ENCODE results near the gene XYLT1. TPM values are rescaled to one million over a fixed set of nuclear protein-coding genes. Genes with fewer than 3 reads are reported as not detected.

The XYLT1 gene
- total RNA-seq, 1 experiment from 2014 or later: 25.0 TPM

DNA sequence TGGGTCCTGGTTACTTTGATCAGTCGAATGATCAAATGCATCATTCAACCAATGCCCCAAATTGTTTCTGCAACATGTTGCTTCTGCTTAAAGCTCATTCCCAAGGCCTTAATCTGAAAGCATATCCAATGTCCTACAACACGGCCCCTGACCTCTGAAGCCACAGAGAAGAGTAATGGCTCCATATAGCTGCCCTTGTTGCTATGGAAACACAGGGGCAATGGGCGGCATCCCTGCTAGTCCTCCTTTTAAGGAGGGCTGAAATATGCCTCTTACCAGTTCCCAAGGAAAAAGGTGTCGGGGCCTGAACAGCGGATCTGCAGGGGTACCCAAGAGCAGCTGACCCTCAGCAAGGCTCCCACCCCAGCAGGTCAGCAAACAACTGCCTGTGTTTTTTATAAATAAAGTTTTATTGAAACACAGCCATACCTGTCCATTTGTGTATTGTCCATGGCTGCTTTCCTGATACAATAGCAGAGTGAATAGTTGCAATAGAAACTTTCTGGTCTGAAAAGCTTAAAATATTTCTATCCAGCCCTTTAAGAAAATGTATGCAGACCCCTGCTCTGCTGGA is 210.4 kb downstream of the XYLT1 start (continued):
- TF ChIP-seq NR3C1 (CRISPR knock-in tag; conservative IDR thresholded peaks at IDR 0.05; ENCODE audit: low read depth) (no peak), SMAD4 (CRISPR knock-in tag; IDR thresholded peaks at IDR 0.05) (no peak), ZBTB21 (CRISPR knock-in tag; IDR thresholded peaks at IDR 0.05; ENCODE audit: borderline replicate concordance) (no peak), JUN (CRISPR knock-in tag; IDR thresholded peaks at IDR 0.05) (no peak), NR2C2 (CRISPR knock-in tag; IDR thresholded peaks at IDR 0.05) (no peak), EMX1 (CRISPR knock-in tag; IDR thresholded peaks at IDR 0.05) (no peak), GRHL2 (CRISPR knock-in tag; IDR thresholded peaks at IDR 0.05; ENCODE audit: insufficient replicate concordance, severe bottlenecking) (no peak)
- TF ChIP-seq, protein P1, sequence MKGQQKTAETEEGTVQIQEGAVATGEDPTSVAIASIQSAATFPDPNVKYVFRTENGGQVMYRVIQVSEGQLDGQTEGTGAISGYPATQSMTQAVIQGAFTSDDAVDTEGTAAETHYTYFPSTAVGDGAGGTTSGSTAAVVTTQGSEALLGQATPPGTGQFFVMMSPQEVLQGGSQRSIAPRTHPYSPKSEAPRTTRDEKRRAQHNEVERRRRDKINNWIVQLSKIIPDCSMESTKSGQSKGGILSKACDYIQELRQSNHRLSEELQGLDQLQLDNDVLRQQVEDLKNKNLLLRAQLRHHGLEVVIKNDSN (CRISPR knock-in tag; IDR thresholded peaks at IDR 0.05): no peak
- TF ChIP-seq, protein P2, sequence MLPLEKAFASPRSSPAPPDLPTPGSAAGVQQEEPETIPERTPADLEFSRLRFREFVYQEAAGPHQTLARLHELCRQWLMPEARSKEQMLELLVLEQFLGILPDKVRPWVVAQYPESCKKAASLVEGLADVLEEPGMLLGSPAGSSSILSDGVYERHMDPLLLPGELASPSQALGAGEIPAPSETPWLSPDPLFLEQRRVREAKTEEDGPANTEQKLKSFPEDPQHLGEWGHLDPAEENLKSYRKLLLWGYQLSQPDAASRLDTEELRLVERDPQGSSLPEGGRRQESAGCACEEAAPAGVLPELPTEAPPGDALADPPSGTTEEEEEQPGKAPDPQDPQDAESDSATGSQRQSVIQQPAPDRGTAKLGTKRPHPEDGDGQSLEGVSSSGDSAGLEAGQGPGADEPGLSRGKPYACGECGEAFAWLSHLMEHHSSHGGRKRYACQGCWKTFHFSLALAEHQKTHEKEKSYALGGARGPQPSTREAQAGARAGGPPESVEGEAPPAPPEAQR (CRISPR knock-in tag; IDR thresholded peaks at IDR 0.05): no peak
- TF ChIP-seq, protein P3, sequence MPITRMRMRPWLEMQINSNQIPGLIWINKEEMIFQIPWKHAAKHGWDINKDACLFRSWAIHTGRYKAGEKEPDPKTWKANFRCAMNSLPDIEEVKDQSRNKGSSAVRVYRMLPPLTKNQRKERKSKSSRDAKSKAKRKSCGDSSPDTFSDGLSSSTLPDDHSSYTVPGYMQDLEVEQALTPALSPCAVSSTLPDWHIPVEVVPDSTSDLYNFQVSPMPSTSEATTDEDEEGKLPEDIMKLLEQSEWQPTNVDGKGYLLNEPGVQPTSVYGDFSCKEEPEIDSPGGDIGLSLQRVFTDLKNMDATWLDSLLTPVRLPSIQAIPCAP (CRISPR knock-in tag; IDR thresholded peaks at IDR 0.05): no peak
- TF ChIP-seq, protein P4, sequence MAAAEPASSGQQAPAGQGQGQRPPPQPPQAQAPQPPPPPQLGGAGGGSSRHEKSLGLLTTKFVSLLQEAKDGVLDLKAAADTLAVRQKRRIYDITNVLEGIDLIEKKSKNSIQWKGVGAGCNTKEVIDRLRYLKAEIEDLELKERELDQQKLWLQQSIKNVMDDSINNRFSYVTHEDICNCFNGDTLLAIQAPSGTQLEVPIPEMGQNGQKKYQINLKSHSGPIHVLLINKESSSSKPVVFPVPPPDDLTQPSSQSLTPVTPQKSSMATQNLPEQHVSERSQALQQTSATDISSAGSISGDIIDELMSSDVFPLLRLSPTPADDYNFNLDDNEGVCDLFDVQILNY (CRISPR knock-in tag; IDR thresholded peaks at IDR 0.05): no peak

DNA sequence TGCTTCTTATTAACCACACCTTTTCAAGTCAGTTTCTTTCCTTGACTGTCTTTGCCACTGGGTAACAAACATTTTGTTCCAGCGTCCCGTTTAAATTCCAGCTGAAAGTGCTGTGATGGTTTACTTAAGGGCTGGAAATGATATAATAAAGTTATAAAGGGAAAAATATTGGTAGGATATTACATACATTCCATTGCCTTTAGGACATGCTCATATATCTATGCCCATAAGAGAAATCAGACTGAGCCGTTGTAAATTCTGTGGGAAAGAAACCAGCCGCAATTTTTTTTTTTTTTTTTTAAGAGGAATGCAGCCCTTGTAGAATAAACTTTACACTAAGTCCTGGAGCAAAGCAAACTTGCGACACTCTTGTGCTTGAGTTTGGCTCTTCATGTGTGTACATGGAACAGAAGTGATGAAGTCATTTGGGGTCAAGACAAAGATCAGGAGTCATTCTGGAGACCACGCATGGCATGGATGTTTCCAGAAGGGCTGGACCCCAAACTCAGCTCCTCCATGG is 210.9 kb downstream of the XYLT1 start:
- Mint-ChIP-seq H3K4me3 (no peak overlapping the region), H3K36me3 (no peaks in the 10 kb centered on the region), H3K27ac (no peak overlapping the region), H3K9me3 (no peaks in the 10 kb centered on the region), H3K4me1 (peaks cover 10% of the 10 kb centered on the region), H3K27me3 (ENCODE audit: low read depth) (no peaks in the 10 kb centered on the region)
- POLR2A ChIA-PET: no interaction called here
- CTCF ChIA-PET: interaction anchor here (0.7 to 2.7 kb wide), 3 partner anchors 66 to 1291 kb away, joined by 3 to 8 read pairs (median 8); no protein-coding TSS in a partner anchor
- DNase-seq (ENCODE audit: low spot score) (no peak), ATAC-seq (no peak)
- TF ChIP-seq ZNF263 (CRISPR knock-in tag; IDR thresholded peaks at IDR 0.05; ENCODE audit: low read depth) (no peak), JUN (CRISPR knock-in tag; IDR thresholded peaks at IDR 0.05) (no peak), MYBL2 (CRISPR knock-in tag; IDR thresholded peaks at IDR 0.05) (no peak), NFATC4 (CRISPR knock-in tag; IDR thresholded peaks at IDR 0.05) (no peak), SMAD3 (CRISPR knock-in tag; IDR thresholded peaks at IDR 0.05; ENCODE audit: borderline replicate concordance) (no peak)
- TF ChIP-seq, protein P5, sequence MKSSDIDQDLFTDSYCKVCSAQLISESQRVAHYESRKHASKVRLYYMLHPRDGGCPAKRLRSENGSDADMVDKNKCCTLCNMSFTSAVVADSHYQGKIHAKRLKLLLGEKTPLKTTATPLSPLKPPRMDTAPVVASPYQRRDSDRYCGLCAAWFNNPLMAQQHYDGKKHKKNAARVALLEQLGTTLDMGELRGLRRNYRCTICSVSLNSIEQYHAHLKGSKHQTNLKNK (CRISPR knock-in tag; IDR thresholded peaks at IDR 0.05): no peak
- TF ChIP-seq, protein P6, sequence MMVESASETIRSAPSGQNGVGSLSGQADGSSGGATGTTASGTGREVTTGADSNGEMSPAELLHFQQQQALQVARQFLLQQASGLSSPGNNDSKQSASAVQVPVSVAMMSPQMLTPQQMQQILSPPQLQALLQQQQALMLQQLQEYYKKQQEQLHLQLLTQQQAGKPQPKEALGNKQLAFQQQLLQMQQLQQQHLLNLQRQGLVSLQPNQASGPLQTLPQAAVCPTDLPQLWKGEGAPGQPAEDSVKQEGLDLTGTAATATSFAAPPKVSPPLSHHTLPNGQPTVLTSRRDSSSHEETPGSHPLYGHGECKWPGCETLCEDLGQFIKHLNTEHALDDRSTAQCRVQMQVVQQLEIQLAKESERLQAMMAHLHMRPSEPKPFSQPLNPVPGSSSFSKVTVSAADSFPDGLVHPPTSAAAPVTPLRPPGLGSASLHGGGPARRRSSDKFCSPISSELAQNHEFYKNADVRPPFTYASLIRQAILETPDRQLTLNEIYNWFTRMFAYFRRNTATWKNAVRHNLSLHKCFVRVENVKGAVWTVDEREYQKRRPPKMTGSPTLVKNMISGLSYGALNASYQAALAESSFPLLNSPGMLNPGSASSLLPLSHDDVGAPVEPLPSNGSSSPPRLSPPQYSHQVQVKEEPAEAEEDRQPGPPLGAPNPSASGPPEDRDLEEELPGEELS (CRISPR knock-in tag; IDR thresholded peaks at IDR 0.05): no peak
- TF ChIP-seq, protein P7, sequence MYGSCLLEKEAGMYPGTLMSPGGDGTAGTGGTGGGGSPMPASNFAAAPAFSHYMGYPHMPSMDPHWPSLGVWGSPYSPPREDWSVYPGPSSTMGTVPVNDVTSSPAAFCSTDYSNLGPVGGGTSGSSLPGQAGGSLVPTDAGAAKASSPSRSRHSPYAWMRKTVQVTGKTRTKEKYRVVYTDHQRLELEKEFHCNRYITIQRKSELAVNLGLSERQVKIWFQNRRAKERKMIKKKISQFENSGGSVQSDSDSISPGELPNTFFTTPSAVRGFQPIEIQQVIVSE (CRISPR knock-in tag; IDR thresholded peaks at IDR 0.05; ENCODE audit: borderline replicate concordance): no peak
